ENCODE results near the gene ALKBH2. TPM values are rescaled to one million over a fixed set of nuclear protein-coding genes. Genes with fewer than 3 reads are reported as not detected.

The ALKBH2 gene
- total RNA-seq, 1 experiment from 2014 or later: 27.8 TPM

DNA sequence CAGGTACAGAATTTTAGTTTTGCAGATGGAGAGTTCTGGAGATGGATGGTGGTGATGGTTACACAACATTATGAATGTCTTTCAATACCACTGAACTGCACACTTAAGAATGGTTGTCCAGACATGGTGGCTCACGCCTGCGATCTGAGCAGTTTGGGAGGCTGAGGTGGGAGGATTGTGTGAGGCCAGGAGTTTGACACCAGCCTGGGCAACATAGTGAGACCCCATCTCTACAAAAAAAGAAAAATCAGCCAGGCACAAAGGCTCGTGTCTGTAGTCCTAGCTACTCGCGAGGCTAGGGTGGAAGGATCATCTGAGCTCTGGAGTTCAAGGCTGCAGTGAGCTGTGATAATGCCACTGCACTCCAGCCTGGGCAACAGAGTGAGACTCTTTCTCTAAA is 49.0 kb downstream of the ALKBH2 start:
- Histone ChIP-seq H3K27ac (no peak overlapping the region), H3K36me3 (no peaks in the 10 kb centered on the region)

More for the DNA sequence above, 49.0 kb downstream of the ALKBH2 start:
- Histone ChIP-seq H3K9me3 (replicated peaks) (no peaks in the 10 kb centered on the region), H3K4me3 (no peak overlapping the region), H3K4me1 (no peaks in the 10 kb centered on the region), H3K27me3 (peaks cover 3% of the 10 kb centered on the region; the same call in 1 of the 2 replicates)
- no peak for DNase-seq

Other genes starting within 250 kb of the ALKBH2 start
- gene SSH1, start 235.9 kb downstream of the ALKBH2 start, total RNA-seq (2014; rRNA removed; shearing (Covaris generic)): 12.1 and 12.3 TPM in 2 replicates
- gene DAO, start 213.4 kb downstream of the ALKBH2 start, total RNA-seq (2014; rRNA removed; shearing (Covaris generic)): not detected in 2 replicates
- gene SVOP, start 72.4 kb downstream of the ALKBH2 start, total RNA-seq (2014; rRNA removed; shearing (Covaris generic)): not detected in 2 replicates
- gene USP30, start 40.9 kb downstream of the ALKBH2 start, total RNA-seq (2014; rRNA removed; shearing (Covaris generic)): 8.6 and 10.2 TPM in 2 replicates
- gene UNG, start 4.1 kb upstream of the ALKBH2 start, total RNA-seq (2014; rRNA removed; shearing (Covaris generic)): 82.3 and 86.7 TPM in 2 replicates
- 2.9 and 3.3 TPM in 2 replicates for gene ACACB, start 23.1 kb upstream of the ALKBH2 start, total RNA-seq (2014; rRNA removed; shearing (Covaris generic))
- not detected in 2 replicates for gene FOXN4, start 215.8 kb upstream of the ALKBH2 start, total RNA-seq (2014; rRNA removed; shearing (Covaris generic))